ENCODE data around the gene GPA33. TPM values are rescaled to one million over a fixed set of nuclear protein-coding genes. Genes with fewer than 3 reads are reported as not detected.

The GPA33 gene
- total RNA-seq, 1 donor from 2014 or later: 1.4 TPM

DNA sequence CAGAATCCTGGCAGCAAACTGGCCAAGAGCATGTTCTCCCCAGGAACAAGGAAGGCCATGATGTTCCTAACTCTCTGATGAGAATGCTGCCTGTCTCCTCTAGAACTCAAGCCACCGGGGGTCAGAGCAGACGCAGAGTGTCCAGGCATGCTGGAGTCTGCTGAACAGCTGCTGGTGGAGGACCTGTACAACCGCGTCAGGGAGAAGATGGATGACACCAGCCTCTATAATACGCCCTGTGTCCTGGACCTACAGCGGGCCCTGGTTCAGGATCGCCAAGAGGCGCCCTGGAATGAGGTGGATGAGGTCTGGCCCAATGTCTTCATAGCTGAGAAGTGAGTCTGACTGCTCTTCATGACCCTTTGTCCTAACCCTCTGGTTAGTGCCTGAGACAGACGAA, 27.0 kb upstream of the GPA33 start:
- no peak for DNase-seq (ENCODE audit: low spot score)

DNA sequence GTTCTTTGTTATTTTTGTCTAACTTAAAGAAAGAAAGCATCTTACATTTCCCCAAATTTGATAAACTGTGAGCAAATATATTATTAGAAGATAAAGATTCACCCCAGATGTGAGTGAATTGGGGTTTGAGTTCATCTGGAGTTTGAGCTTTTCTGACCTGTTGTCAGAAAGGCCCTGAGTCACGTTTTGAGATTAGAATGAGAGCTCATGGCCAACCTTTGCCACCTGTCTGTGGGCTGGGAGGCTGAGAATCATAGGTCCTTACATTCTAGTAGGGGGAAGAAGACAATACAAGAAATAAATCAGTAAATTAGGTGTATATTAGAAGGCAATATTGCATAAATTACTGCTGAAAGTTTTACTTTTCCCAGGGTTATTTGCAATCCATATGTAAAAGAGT, 26.0 kb upstream of the GPA33 start:
- DNase-seq (ENCODE audit: low spot score): no peak

- DNase-seq (ENCODE audit: low spot score): no peak
These were observed 25.5 kb upstream of the GPA33 start for GRCh38 chr1:167115655-167116054.

GRCh38 chr1:167114725-167115124, 24.5 kb upstream of the GPA33 start:
- no peak for DNase-seq (ENCODE audit: low spot score)

- no peak for DNase-seq (ENCODE audit: low spot score)
These were observed 21.9 kb upstream of the GPA33 start for GRCh38 chr1:167111868-167112709.

DNA sequence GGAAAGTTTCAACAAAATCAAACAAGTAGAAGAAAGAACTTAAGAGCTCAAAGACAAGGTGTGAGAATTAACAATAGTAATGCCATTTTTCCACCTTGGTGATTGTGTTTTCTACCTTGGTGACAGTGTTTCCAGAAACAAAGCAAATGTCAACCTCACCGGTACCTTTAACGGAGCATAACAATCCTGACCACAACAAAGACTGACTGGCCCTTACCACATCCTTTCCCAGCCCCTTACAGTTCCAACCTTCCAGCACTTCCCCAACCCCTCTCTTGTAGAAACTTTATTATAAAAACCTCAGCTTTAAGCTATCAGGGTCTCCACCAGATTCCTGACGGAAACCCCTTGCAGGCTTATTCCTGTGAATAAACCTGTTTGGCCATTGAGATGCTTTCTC, 20.4 kb upstream of the GPA33 start:
- DNase-seq (ENCODE audit: low spot score): no peak

- no peak for DNase-seq (ENCODE audit: low spot score)
These were observed 18.9 kb upstream of the GPA33 start for GRCh38 chr1:167109125-167109524.

- DNase-seq (ENCODE audit: low spot score): no peak
These were observed 17.3 kb upstream of the GPA33 start for GRCh38 chr1:167107456-167107855.

GRCh38 chr1:167106119-167106461, 15.9 kb upstream of the GPA33 start:
- no peak for DNase-seq (ENCODE audit: low spot score)

DNA sequence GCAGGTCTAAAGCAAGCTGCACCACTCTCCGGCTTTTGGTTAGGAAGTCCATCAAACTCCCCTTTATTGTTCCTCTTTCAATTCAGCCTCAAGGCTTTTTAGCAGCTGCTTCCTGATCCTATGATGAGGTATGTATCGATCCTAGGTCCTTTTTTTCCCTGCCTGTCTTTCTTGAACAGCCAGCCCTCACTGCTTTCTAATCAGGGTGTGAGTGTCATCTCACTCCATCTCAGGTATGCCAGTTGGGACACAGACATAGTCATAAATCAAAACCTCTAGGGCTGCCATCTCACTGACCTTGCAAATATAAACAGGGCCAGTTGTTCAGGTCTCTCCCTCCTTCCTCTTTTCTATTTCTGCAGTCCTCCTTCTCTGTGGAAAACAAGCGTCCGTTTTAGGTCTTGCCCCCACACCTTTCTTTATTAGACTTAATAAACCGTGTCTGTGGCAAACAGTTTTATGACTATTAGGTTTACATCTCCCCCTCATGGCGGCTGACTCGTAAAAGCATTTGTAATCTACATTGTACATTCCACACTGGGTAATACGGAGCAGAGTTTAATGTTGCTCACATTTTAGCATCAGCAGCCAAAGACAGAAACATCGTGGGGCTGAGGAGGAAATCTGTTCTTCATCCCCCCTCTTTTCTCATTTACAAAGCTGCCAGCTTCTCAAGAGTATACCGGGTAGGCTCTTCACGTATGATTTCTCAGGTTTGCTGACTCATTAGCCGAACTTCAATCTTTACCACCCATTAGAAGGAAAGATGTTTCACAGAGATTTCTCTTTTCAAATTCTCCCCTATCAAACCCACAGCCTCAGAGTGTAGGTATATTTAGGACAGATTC, 15.3 kb upstream of the GPA33 start:
- no peak for DNase-seq (ENCODE audit: low spot score)

GRCh38 chr1:167104256-167104633, 14.1 kb upstream of the GPA33 start:
- no peak for DNase-seq (ENCODE audit: low spot score)

- DNase-seq (ENCODE audit: low spot score): no peak
These were observed 12.9 kb upstream of the GPA33 start for GRCh38 chr1:167102906-167103573.

GRCh38 chr1:167101754-167102153, 11.6 kb upstream of the GPA33 start:
- no peak for DNase-seq (ENCODE audit: low spot score)

GRCh38 chr1:167100730-167101129, 10.6 kb upstream of the GPA33 start:
- no peak for DNase-seq (ENCODE audit: low spot score)

DNA sequence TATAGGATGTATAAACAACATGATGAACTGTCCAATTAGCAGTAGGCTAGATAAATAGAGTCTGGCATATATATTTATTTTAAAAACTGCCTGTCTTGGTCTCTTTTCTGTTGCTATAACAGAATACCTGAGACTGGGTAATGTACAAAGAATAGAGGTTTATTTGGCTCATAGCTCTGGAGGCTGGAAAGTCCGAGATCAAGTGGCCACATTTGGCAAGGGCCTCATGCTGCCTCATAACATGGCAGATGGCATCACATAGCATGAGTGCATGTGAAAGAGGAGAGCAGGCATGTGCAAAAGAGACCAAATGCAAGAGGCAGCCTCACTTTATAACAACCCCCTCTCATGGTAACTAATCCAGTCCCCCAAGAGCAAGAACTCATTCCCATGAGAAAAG, 9.7 kb upstream of the GPA33 start:
- DNase-seq (ENCODE audit: low spot score): no peak

- DNase-seq (ENCODE audit: low spot score): no peak
These were observed 5.2 kb upstream of the GPA33 start for GRCh38 chr1:167095368-167095767.

DNA sequence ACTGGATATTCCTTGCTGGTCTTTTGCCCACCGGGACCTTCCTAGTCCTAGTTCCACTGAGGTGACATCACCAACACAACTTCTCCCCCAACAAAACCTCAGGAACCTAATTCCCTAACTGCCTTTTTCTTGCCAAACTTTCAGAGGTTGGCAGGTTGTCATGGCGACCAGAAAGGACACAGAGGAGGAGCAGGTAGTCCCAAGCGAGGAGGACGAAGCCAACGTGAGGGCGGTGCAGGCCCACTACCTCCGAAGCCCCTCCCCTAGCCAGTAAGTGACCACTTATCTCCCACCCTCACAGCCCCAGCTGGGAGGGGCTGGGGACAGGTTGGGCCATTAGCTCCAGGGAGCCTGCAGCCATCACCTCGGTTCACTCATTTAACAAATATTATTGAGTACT, 4.5 kb upstream of the GPA33 start:
- DNase-seq (ENCODE audit: low spot score): no peak

DNA sequence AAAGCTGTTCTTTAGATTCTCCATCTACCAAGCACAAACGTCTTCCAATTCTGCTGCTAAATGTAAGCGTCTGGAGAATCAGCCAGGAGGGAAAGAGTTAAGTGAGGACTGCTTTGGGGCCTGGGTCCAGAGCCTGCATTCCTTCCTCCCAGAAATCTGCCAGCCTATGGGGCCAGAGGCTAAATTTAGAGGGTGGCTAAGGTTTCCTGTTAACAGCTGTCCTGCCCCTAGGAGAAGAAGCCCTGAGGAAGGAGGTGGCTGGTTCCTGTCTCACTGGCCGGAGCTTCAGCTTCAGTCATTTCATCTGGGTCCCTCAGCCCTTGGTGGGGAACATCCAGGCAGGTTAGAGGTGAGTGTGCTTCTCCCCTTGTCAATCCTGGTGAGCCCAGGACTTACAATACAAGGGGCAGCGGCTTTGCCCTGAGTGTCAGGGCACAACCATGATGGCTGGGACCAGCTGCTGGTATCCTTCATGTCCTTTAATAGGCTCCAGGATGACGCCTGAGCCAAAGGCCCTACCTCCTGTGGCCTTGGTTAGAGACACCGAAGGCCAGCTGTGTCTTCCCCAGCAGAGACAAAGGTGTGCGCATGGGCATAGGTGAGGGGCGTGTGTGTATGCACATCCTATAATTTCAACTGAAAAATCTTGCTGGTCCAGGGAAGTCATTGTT, 3.8 kb upstream of the GPA33 start, which contains the start of gene STYXL2:
Gene STYXL2 (plus strand): TSS at position 230 of the 671 bp plus-strand sequence. CDS start 775 bp downstream, outside the sequence.
- DNase-seq (ENCODE audit: low spot score): no peak

DNA sequence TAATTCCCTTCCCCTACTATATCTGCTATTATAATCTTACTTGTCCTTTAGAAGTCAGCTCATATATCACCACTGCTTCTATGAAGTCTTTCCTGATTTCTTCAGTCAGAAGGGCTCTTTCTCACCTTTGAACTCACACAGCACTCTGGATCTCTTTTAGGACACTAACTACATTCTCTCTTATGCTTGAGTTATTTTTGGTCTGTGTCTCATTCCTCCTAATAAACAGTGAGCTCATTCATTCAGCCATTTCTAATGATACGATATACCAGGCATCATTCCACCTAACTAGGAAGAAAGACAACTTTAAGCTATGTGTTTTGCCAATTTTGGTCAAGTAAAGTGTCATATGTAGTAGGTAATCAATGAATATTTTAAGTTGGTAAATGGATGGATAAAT, 2.5 kb upstream of the GPA33 start:
- no peak for DNase-seq (ENCODE audit: low spot score)

GRCh38 chr1:167089939-167090313, 251 bp downstream of the GPA33 start:
- no peak for DNase-seq (ENCODE audit: low spot score)

DNA sequence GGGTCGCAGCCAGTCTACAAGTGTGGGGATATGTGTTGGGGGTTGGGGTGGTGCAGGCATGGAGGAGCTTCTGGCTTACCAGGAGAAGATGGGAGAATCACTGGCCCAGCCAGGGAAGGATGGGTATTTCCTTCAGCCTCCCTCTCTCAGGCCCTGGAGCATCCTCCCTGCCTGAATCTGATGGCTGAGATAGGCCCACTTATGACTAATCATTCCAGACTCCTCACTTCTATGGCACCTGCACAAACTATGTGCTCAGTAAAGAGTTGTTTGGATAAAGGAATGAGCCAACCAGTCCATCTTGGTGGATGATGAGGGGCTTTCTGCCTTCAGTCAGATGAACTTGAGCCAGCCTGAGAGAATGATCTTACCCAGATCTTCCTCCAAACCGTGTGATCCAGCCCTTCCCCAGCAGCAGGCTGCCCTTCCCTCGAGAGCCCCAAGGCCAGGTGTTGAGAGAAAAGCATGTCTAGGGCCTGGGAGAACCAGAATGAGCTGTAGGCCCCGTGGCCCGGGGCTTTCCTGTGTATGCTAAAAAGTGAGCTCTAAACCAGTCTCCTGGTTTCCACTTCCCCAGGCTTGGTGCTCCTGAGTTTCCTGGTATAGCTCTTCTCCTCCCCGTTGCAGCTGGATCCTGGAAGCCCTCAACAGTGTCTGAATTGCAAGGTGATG, 1.3 kb downstream of the GPA33 start:
- no peak for DNase-seq (ENCODE audit: low spot score)
